ENCODE measurements around the gene DCTPP1.

The DCTPP1 gene

GRCh38 chr16:30382111-30382881 lies 47.5 kb downstream of the DCTPP1 start, which contains the start of gene SEPTIN1:
SEPTIN1 (minus strand) TSS chr16:30382561; CDS start chr16:30382542, 19 bp downstream.
- TF ChIP-seq CTCF (IDR thresholded peaks at IDR 0.05): no peak
- DNase-seq (ENCODE audit: low spot score): no peak
- Histone ChIP-seq H3K4me3 (no peak within 1 kb of the TSS), H3K27ac (no peak within 1 kb of the TSS)

GRCh38 chr16:30381291-30382041 lies 48.4 kb downstream of the DCTPP1 start:
- H3K4me3 ChIP-seq: no peak overlapping the region
- no peak overlapping the region for H3K27ac ChIP-seq
- TF ChIP-seq CTCF (IDR thresholded peaks at IDR 0.05): no peak
- no peak for DNase-seq (ENCODE audit: low spot score)

- H3K27ac ChIP-seq: no peak overlapping the region
- no peak overlapping the region for H3K4me3 ChIP-seq
- TF ChIP-seq CTCF (IDR thresholded peaks at IDR 0.05): no peak
- DNase-seq (ENCODE audit: low spot score): no peak
Measured at GRCh38 chr16:30380803-30381208, 49.0 kb downstream of the DCTPP1 start.

- Histone ChIP-seq H3K4me3 (no peak overlapping the region), H3K27ac (no peak overlapping the region)
- no peak for DNase-seq (ENCODE audit: low spot score)
- TF ChIP-seq CTCF (IDR thresholded peaks at IDR 0.05): no peak
Measured at GRCh38 chr16:30380072-30380802, 49.6 kb downstream of the DCTPP1 start.

GRCh38 chr16:30379158-30379783 lies 50.6 kb downstream of the DCTPP1 start:
- no peak for DNase-seq (ENCODE audit: low spot score)
- no peak for TF ChIP-seq CTCF (IDR thresholded peaks at IDR 0.05)
- peak overlapping the region; percentile 95 to 99 for H3K27ac ChIP-seq
- peak overlapping the region; percentile 85 for H3K4me3 ChIP-seq

- DNase-seq (ENCODE audit: low spot score): peak; percentile 99
- H3K4me3 ChIP-seq: peak overlapping the region; percentile 85
- TF ChIP-seq CTCF (IDR thresholded peaks at IDR 0.05): no peak
- H3K27ac ChIP-seq: peak overlapping the region; percentile 95 to 99
Measured at GRCh38 chr16:30378236-30379157, 51.3 kb downstream of the DCTPP1 start.
